ENCODE results near the gene NGF. TPM values are rescaled to one million over a fixed set of nuclear protein-coding genes. Genes with fewer than 3 reads are reported as not detected.
A peak's percentile ranks its signal among the peaks of the same experiment; 100 is the strongest.

NGF gene
- total RNA-seq, 1 donor from 2014 or later, result 41.7 TPM

DNA sequence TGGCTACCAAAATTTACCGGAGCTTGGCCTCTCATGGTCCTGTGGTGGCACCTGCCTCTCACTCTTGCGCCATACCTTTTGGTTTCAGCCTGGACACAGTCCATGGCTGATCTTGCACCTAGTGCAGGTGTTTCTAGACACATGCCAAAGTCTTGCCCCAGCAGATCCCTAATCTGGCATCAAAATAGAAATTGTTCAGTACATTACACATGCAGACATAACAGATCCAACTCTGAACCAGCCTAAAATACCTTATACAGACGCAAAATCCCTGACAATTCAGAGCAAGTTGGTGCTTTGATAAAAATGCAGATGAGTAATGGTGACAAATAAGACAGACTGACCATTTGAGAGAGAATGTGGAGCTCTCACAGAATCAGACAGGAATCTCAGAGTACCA is 44.1 kb downstream of the NGF start:
- H3K4me3 Mint-ChIP-seq (ENCODE audit: unreplicated experiment), result no peak overlapping the region
- no peaks in the 10 kb centered on the region for H3K9me3 Mint-ChIP-seq (ENCODE audit: low read depth)
- TF ChIP-seq, protein P1, sequence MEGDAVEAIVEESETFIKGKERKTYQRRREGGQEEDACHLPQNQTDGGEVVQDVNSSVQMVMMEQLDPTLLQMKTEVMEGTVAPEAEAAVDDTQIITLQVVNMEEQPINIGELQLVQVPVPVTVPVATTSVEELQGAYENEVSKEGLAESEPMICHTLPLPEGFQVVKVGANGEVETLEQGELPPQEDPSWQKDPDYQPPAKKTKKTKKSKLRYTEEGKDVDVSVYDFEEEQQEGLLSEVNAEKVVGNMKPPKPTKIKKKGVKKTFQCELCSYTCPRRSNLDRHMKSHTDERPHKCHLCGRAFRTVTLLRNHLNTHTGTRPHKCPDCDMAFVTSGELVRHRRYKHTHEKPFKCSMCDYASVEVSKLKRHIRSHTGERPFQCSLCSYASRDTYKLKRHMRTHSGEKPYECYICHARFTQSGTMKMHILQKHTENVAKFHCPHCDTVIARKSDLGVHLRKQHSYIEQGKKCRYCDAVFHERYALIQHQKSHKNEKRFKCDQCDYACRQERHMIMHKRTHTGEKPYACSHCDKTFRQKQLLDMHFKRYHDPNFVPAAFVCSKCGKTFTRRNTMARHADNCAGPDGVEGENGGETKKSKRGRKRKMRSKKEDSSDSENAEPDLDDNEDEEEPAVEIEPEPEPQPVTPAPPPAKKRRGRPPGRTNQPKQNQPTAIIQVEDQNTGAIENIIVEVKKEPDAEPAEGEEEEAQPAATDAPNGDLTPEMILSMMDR (IDR thresholded peaks at IDR 0.05), result no peak
- peaks cover 65% of the 10 kb centered on the region for H3K4me1 Mint-ChIP-seq (ENCODE audit: low read depth)
- peaks cover 37% of the 10 kb centered on the region for H3K36me3 Mint-ChIP-seq (ENCODE audit: low read depth)
- DNase-seq (ENCODE audit: low spot score), result no peak
- H3K27me3 Mint-ChIP-seq (ENCODE audit: low read depth), result no peaks in the 10 kb centered on the region
- no peak overlapping the region for H3K27ac Mint-ChIP-seq (ENCODE audit: unreplicated experiment)

DNA sequence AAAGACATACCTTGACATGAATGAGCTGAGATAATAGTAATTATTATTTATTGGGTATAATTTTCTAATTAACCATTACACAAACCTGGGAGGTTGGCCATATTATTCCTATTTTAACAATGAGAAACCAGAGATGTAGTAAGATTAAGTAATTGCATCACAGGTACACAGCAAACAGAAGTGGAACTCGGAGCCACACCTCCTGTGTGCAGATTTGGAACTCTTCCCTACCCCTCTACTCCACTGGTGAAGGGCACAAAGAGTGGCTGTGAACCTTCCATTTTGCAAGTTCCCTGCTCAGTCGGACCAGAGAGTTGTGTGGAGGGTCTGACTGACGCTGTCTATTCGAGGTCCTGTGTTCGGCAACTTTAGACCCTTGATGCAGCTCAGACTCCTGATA is 45.0 kb downstream of the NGF start:
- Mint-ChIP-seq H3K36me3 (ENCODE audit: low read depth) (peaks cover 43% of the 10 kb centered on the region), H3K4me1 (ENCODE audit: low read depth) (peaks cover 57% of the 10 kb centered on the region), H3K27ac (ENCODE audit: unreplicated experiment) (no peak overlapping the region), H3K27me3 (ENCODE audit: low read depth) (no peaks in the 10 kb centered on the region), H3K4me3 (ENCODE audit: unreplicated experiment) (no peak overlapping the region), H3K9me3 (ENCODE audit: low read depth) (no peaks in the 10 kb centered on the region)
- no peak for DNase-seq (ENCODE audit: low spot score)
- TF ChIP-seq, protein P1 (IDR thresholded peaks at IDR 0.05), result no peak

DNA sequence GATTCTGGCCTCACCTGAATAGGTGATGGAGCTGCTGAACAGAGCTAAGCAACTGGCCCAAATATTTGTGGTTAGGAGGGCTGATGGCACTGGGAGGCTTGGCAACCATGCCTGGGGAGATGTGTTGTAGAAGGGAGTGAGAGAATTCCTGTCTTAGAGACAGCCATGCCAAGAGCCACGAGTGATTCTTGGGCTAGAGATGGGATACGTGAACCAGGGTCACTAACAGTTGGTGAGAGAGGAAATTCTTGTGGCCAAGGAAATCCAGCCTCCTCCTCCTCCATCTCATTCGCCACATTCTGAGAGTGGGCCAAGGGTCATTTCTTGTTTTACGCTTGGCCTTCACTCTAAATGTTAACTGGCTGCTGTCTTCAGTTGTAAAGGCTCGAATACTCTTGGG is 46.3 kb downstream of the NGF start:
- TF ChIP-seq, protein P1 (IDR thresholded peaks at IDR 0.05), result no peak
- Mint-ChIP-seq H3K4me3 (ENCODE audit: unreplicated experiment) (no peak overlapping the region), H3K27ac (ENCODE audit: unreplicated experiment) (no peak overlapping the region), H3K27me3 (ENCODE audit: low read depth) (no peaks in the 10 kb centered on the region), H3K36me3 (ENCODE audit: low read depth) (peaks cover 53% of the 10 kb centered on the region), H3K4me1 (ENCODE audit: low read depth) (peaks cover 48% of the 10 kb centered on the region), H3K9me3 (ENCODE audit: low read depth) (no peaks in the 10 kb centered on the region)
- no peak for DNase-seq (ENCODE audit: low spot score)

DNA sequence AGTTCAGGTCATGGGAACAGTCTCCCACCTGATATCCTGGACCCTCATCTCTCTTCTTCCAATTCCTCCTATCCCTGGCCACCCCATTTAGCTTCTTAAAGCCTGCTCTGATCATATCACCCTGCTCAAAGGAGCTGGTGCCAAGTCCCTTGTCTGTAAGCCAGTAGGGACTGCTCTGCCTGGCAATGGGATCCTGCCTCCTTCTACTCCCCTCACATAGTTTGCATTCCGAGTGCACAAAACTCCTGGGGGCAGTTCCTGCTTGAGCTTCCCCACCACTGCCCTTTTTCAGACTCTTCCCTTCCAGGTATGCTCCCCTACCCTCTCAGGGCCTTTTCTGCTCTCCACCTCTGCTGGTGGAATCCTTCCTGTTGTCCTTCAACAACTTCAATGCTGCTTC is 48.1 kb downstream of the NGF start:
- peak overlapping the region; percentile 19 for H3K27ac Mint-ChIP-seq (ENCODE audit: unreplicated experiment)
- no peaks in the 10 kb centered on the region for H3K27me3 Mint-ChIP-seq (ENCODE audit: low read depth)
- peaks cover 63% of the 10 kb centered on the region for H3K36me3 Mint-ChIP-seq (ENCODE audit: low read depth)
- H3K4me1 Mint-ChIP-seq (ENCODE audit: low read depth), result peaks cover 39% of the 10 kb centered on the region
- no peaks in the 10 kb centered on the region for H3K9me3 Mint-ChIP-seq (ENCODE audit: low read depth)
- H3K4me3 Mint-ChIP-seq (ENCODE audit: unreplicated experiment), result no peak overlapping the region
- DNase-seq (ENCODE audit: low spot score), result no peak
- TF ChIP-seq, protein P1 (IDR thresholded peaks at IDR 0.05), result no peak

DNA sequence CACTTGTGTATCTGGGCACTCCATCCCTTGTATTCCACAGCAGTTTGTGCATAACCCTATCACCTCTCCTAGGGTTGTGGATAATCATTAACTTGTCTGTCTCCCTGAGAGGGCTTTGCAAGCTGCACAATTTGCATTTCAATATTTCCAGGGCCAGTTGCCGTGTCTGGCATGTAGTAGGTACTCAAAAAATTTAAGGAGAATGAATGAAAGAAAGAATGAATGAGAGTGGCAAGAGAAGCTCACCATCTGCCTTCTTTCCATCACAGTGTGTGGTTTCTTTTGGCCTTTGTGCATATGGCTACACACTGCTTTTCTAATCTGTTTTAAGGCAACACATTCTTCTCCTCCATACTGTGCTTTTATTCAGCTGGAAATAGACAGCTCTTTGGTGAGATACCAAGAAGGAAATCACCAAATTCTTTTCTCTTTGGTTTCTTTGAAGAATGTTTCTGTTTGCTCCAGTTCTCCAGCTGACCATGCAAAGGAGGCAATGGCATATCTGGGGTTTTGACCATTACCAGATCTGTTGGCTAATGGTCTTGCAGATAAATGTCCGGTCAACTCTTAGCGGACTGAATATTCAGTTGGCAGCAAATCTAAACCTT is 49.4 kb downstream of the NGF start:
- Mint-ChIP-seq H3K9me3 (ENCODE audit: low read depth) (no peaks in the 10 kb centered on the region), H3K27ac (ENCODE audit: unreplicated experiment) (no peak overlapping the region), H3K4me1 (ENCODE audit: low read depth) (peaks cover 34% of the 10 kb centered on the region), H3K27me3 (ENCODE audit: low read depth) (no peaks in the 10 kb centered on the region), H3K36me3 (ENCODE audit: low read depth) (peaks cover 60% of the 10 kb centered on the region), H3K4me3 (ENCODE audit: unreplicated experiment) (no peak overlapping the region)
- no peak for DNase-seq (ENCODE audit: low spot score)
- TF ChIP-seq, protein P1 (IDR thresholded peaks at IDR 0.05), result no peak
